ENCODE measurements around the gene ZNF362. TPM values are rescaled to one million over a fixed set of nuclear protein-coding genes. Genes with fewer than 3 reads are reported as not detected.

The ZNF362 gene
- total and polyA plus RNA-seq, 2 experiments from 2014 or later = 11.0 to 12.9 TPM

- TF ChIP-seq CTCF (conservative IDR thresholded peaks at IDR 0.05; ENCODE audit: low read depth in 2 of 2) = peak; percentile 57 to 82
These were observed 42.5 kb downstream of the ZNF362 start (continued) for GRCh38 chr1:33298623-33299277.

- Histone ChIP-seq H3F3A (replicated peaks; ENCODE audit: low read depth) (no peaks in the 10 kb centered on the region), H3K4me3 (no peak overlapping the region), H3K27ac (ENCODE audit: low read depth) (no peak overlapping the region), H2AFZ (no peak overlapping the region), H3K4me2 (no peak overlapping the region), H3K9me2 (ENCODE audit: insufficient read depth) (peaks cover 2% of the 10 kb centered on the region; the same call in 1 of the 2 replicates), H4K20me1 (replicated peaks; ENCODE audit: insufficient read depth) (no peaks in the 10 kb centered on the region), H3K36me3 (ENCODE audit: insufficient read depth) (no peaks in the 10 kb centered on the region; the same call in 1 of the 2 replicates), H3K27me3 (ENCODE audit: insufficient read depth) (no peaks in the 10 kb centered on the region; the same call in 1 of the 2 replicates), H3K4me1 (ENCODE audit: insufficient read depth) (peaks cover 9% of the 10 kb centered on the region; the same call in 1 of the 2 replicates), H3K79me2 (replicated peaks; ENCODE audit: insufficient read depth) (no peaks in the 10 kb centered on the region)
- ATAC-seq (no peak), DNase-seq (ENCODE audit: low spot score) (no peak)
- H3K9me3 Mint-ChIP-seq = peaks cover 3% of the 10 kb centered on the region; the same call in 1 of the 3 replicates
- peaks cover 12% of the 10 kb centered on the region for H3K4me1 Mint-ChIP-seq
- H3K36me3 Mint-ChIP-seq (ENCODE audit: low read depth) = peaks cover 48% of the 10 kb centered on the region
- H3K27me3 Mint-ChIP-seq (ENCODE audit: insufficient read depth, low read depth, poor library complexity) = peaks cover 7% of the 10 kb centered on the region
- H3K4me3 Mint-ChIP-seq = no peak overlapping the region
- no peak for TF ChIP-seq JUNB (IDR thresholded peaks at IDR 0.05; ENCODE audit: unreplicated experiment)
- TF ChIP-seq EZH2 (IDR thresholded peaks at IDR 0.05; ENCODE audit: low read depth, unreplicated experiment) = no peak
- no peak for TF ChIP-seq STAT1 (IDR thresholded peaks at IDR 0.05; ENCODE audit: unreplicated experiment)
- no peak for TF ChIP-seq EZH2phosphoT487 (IDR thresholded peaks at IDR 0.05; ENCODE audit: unreplicated experiment)
- H3K27ac Mint-ChIP-seq = no peak overlapping the region
These were observed 43.3 kb downstream of the ZNF362 start for GRCh38 chr1:33299461-33300155.

- peaks cover 9% of the 10 kb centered on the region for H3K4me1 Mint-ChIP-seq
- H2AFZ ChIP-seq = no peak overlapping the region
- no peaks in the 10 kb centered on the region for H3K79me2 ChIP-seq (replicated peaks; ENCODE audit: insufficient read depth)
- DNase-seq (ENCODE audit: low spot score) = no peak
- peaks cover 3% of the 10 kb centered on the region; the same call in 1 of the 3 replicates for H3K9me3 Mint-ChIP-seq
- H3K27ac Mint-ChIP-seq = no peak overlapping the region
- H3K27me3 Mint-ChIP-seq (ENCODE audit: insufficient read depth, low read depth, poor library complexity) = peaks cover 11% of the 10 kb centered on the region
- ATAC-seq = no peak
- no peak overlapping the region for H3K4me3 Mint-ChIP-seq
- H3K4me3 ChIP-seq = no peak overlapping the region
- H3F3A ChIP-seq (replicated peaks; ENCODE audit: low read depth) = no peaks in the 10 kb centered on the region
- peaks cover 43% of the 10 kb centered on the region for H3K36me3 Mint-ChIP-seq (ENCODE audit: low read depth)
- H3K36me3 ChIP-seq (ENCODE audit: insufficient read depth) = no peaks in the 10 kb centered on the region; the same call in 1 of the 2 replicates
- no peaks in the 10 kb centered on the region for H4K20me1 ChIP-seq (replicated peaks; ENCODE audit: insufficient read depth)
- peaks cover 9% of the 10 kb centered on the region; the same call in 1 of the 2 replicates for H3K4me1 ChIP-seq (ENCODE audit: insufficient read depth)
- H3K9me2 ChIP-seq (ENCODE audit: insufficient read depth) = peaks cover 2% of the 10 kb centered on the region; the same call in 1 of the 2 replicates
- peaks cover 10% of the 10 kb centered on the region for H3K27me3 ChIP-seq (ENCODE audit: insufficient read depth)
- no peak overlapping the region; the same call in 1 of the 2 replicates for H3K4me2 ChIP-seq
- H3K27ac ChIP-seq (ENCODE audit: low read depth) = no peak overlapping the region
- no peak for TF ChIP-seq CTCF (conservative IDR thresholded peaks at IDR 0.05; ENCODE audit: low read depth in 2 of 2)
- TF ChIP-seq NANOG (IDR thresholded peaks at IDR 0.05; ENCODE audit: borderline replicate concordance) = no peak
- TF ChIP-seq EZH2 (IDR thresholded peaks at IDR 0.05; ENCODE audit: low read depth, unreplicated experiment) = no peak
- no peak for TF ChIP-seq EZH2phosphoT487 (IDR thresholded peaks at IDR 0.05; ENCODE audit: unreplicated experiment)
- no peak for TF ChIP-seq JUNB (IDR thresholded peaks at IDR 0.05; ENCODE audit: unreplicated experiment)
- TF ChIP-seq CREB1 (CRISPR knock-in tag; IDR thresholded peaks at IDR 0.05; ENCODE audit: low read depth) = no peak
These were observed 44.4 kb downstream of the ZNF362 start for GRCh38 chr1:33300673-33301072.
